HG02973 (cell line): ENCODE results near the gene ENO2.

Source experiments
- ATAC-seq: cut with Tn5 transposase; IDR thresholded peaks from one replicate; pipeline ENCODE4 v1.9.1; 2021; ENCODE audit warnings: moderate library complexity; ENCODE audit not compliant: unreplicated experiment

Gene ENO2

DNA sequence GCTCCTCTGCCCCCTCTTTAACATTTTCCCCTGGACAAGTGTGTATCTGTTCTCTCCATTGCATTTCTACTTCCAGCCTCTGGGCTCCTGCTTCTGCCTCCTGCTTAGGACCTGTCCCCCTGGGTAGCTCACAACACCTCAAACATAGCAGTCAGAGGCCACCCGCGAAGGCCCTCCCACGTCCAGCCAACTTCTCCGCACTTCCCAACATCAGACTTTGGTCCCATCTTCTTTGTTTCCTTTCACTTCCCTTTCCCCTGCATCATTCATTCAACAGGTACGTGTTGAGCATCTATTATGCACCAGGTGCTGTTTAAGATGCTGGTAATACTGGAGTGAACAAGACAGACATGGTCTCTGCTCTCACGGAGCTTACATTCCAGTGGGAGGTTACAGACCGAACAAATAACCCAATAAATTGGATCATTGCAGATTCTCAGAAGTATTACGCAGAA lies 32.6 kb downstream of the ENO2 start:
- ATAC-seq = no peak

DNA sequence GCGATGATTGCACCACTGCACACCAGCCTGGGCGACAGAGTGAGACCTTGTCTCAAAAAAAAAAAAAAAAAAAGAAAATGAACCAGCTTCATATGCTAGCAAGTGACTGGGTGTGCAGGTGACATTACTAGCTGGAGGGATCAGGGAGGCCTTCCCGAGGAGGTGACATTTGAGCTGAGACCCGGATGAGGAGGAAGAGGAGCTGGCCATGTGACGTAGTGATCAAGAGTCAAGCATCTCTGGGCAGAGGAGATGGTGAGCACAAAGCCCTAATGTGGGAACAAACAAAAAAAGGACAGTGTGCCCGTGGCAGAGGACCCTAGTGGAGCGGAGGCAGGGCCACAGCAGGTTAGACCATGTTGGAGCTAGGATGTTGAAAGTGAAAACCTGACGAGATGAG lies 33.2 kb downstream of the ENO2 start:
- ATAC-seq = no peak

DNA sequence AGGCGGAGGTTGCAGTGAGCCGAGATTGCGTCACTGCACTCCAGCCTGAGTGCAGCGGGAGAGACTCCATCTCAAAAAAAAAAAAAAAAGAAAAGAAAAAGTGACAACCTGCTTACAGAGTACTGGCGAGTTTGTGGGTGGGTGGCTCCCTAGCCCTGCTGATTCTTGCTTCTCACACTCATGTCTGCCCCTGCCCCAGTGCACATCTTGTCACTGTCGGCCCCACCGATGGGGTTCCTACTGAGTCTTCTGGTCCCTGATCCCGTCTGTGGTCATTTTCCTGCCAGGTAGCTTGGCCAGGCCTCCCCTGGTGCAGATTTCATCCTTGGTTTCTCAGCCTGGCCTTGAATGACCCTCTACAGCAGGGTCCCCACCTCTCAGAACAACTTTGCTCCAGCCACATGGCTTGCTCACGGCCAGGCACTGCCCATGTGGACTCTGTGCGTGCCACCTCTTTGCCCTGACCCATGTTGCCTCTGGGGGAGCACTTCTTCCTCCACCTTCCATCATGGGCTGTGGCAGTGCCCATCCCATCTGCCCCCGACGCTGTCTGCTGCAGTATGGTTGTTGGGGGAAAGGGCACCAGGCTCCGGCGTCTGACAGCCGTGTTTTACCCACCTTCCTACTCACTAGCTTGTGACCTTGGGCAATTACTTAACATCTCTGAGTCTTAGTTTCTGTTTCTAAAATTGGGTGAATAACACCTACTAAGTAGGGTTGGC lies 34.7 kb downstream of the ENO2 start:
- no peak for ATAC-seq

DNA sequence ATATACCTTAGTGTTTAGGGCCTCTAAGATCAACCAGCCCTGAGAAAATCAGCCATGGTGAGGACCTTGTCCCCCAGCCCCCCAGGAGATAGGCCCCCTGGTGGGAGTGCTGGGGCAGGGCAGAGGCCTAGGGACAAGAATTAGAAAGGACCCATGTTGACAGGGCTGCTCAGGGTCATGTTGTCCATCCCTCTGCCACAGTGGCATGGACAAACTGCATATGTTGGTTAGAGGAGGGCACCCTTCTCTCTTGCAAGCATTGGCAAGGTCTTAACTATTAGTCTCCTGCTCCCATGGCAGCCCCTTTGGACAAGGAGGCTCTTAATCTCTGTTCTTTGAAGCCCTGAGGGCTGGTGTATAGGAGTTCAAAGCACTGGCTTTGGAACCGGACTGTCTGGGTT lies 36.0 kb downstream of the ENO2 start:
- no peak for ATAC-seq

DNA sequence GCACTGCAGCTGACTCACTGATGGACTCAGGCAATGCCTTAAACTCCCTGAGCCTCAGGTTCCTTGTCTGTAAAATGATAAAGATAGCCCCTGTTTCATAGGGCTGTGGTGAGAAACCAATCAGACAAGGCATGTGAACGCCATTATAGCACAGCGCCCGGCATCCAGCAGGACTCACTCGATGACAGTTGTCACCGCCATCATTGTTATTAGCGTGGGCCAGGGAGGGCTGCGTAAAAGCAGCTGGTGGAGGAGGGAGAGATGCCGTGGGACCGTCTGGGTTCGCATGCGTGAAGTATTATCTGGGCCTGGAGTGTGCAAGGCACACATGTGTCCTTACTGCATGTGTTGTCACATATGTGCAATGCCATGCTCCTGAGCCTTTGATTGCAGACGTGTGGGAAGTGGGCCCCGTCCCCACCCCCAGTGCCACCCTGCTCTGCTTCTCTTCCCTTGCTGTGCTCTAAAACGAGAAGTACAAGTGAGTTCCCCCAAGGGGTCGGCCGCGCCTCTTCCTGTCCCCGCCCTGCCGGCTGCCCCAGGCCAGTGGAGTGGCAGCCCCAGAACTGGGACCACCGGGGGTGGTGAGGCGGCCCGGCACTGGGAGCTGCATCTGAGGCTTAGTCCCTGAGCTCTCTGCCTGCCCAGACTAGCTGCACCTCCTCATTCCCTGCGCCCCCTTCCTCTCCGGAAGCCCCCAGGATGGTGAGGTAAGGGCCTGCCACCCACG lies 36.6 kb downstream of the ENO2 start, which contains the start of gene PTPN6:
PTPN6 (plus strand) TSS at position 546 of the 730 bp plus-strand sequence; CDS start at position 703, 157 bp downstream.
- no peak for ATAC-seq

GRCh38 chr12:6951551-6952120 lies 37.3 kb downstream of the ENO2 start:
- no peak for ATAC-seq

DNA sequence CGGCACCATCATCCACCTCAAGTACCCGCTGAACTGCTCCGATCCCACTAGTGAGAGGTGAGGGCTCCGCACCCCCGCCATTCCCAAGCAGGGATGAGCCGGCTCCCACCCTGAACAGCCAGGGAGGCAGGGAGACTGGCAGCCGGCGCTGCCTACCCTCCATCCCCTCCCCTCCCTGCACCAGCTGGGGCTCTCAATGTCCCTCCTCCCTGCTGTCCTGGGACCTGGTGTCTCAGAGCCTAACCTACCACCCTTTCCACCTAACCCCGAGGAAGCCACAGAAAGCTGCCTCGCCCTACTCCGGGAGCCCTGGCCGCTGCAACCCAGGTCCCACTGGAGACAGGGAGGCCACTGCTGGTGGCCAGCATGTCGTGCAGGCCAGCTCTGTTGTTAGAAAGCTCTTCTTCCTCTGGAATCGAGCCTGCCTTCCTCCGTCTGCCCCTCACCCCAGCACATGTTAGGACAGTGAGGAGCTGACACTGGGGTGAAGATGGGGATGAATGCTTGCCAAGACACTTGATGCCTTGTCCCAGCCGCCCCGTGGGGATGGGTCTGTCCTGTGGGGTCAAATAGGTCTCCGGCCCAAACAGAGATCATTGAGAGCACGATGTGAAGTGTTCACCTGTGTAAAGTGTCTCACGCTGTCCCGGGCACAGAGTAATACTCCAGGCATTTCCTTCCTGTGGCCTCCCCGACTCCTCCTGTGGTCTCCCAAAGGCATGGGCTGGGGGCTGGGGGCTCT lies 37.9 kb downstream of the ENO2 start:
- no peak for ATAC-seq

- no peak for ATAC-seq
Observed at GRCh38 chr12:6952863-6953441, 38.6 kb downstream of the ENO2 start.

DNA sequence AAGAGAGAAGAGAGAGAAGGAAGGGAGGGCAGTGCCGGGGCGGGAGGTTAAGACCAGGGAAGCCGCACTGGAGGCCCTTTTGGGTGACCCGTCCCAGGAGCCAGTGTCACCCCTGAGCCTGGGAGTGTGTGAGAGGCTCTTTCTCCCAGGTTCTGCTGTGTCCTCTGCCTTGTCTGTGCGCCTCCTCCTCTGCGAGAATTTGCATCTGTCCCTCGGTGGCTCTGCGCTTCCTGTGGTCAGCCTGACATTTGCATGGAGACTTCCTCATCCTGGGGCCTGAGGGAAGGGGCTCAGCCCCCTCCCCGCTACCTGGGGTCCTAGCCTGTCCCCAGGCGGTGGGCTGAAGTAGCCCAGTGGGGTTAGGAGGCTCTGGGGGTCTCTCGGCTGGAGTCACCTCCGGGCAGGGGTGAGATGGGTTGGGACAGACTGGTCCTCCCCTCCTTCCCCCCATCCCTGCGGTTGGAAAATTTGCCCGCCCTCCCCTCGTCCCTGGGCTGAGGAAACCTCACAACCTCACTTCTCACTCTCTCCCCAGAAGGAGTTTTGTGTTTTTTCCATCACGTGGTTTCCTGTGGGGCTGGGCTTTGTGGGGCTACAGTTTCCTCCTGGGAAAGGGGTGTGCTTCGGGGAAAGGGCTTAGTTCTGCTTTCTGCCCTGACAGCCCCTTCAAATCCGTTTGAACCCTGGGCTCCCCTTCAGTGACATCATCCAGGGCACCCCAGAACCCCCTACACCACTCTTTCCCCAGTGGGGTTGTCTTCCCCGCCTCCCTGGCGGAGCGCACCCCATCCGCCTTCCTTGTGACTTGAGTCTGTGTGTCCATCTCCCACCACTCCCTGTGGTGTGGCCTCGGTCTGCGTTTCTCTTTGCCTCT lies 39.3 kb downstream of the ENO2 start:
- peak; percentile 33 for ATAC-seq

DNA sequence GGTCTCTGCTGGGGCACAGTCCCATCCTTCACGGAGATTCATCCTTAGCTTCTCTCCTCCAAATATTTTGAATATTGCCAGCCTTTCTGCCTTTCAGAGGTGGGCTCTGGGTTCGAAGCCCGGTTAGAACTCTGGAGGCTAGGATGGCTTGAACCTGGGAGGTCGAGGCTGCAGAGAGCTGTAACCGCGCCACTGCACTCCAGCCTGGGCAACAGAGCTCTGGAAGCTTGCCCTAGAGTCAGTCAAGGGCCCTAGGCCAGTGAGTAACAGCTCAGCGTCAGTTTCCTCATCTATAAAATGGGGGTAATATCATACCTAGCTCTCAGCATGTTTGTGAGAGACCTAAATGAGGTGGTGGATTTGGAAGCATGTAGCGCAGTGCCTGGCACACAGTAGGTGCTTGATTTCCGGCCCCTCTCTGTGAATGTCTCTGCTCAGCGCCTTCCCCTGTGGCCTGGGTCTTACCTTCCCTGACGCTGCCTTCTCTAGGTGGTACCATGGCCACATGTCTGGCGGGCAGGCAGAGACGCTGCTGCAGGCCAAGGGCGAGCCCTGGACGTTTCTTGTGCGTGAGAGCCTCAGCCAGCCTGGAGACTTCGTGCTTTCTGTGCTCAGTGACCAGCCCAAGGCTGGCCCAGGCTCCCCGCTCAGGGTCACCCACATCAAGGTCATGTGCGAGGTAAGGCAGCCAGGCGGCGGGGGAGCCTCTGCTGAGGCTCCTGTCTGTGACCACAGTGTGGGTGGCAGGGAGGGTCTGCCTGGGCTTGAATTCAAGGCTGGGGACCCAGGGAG lies 40.1 kb downstream of the ENO2 start:
- no peak for ATAC-seq

DNA sequence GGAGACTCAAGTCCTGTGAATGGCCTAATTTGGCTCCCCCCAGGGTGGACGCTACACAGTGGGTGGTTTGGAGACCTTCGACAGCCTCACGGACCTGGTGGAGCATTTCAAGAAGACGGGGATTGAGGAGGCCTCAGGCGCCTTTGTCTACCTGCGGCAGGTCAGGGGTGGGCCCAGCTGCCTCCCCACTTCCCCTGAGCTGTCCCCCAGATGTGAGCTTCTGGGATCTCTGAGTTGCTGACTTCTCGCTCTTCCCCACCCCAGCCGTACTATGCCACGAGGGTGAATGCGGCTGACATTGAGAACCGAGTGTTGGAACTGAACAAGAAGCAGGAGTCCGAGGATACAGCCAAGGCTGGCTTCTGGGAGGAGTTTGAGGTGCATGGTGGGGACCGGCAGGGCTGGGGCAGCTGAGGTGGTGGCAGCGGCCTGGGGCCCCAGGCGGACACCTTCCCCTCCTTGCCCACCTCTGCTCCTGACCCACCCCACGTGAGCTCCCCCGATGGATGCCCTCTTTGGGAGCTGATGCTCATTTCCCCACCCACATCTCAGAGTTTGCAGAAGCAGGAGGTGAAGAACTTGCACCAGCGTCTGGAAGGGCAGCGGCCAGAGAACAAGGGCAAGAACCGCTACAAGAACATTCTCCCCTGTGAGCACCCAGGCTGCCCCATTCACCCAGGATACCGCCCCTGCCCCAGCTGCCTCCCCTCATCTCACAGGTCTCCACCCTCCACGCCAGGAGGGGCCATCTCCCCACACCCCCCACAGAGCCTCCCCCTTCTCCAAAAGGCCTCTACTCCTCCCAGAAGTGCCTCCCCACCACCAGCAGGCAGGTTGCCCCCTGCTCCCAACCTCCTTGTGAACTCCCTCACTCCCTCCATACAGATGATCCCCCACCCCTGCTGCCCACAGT lies 41.0 kb downstream of the ENO2 start:
- ATAC-seq = no peak

DNA sequence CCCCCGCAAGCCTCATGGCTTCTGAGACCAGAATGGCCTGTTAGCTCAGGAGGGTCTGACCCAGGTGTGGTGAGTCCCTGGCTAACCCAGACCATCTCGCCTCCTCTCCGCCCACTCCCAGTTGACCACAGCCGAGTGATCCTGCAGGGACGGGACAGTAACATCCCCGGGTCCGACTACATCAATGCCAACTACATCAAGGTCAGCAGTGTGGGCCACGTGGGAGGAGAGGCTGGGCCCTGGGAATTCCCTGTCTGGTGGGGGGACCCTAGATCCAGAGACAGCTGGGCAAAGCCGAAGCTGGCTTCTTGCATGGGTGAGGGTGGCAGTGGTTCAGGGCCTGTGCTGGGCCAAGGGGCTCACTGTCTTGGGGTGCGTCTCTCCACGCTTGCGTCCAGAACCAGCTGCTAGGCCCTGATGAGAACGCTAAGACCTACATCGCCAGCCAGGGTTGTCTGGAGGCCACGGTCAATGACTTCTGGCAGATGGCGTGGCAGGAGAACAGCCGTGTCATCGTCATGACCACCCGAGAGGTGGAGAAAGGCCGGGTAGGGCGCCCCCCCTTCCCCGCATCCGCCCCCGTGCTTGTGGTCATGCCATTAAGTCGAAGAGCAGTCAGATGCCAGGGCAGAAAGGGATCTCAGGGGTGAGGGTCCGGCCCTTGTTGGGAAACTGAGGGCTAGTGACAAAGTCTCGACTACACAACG lies 41.8 kb downstream of the ENO2 start:
- ATAC-seq = no peak

- ATAC-seq = no peak
Observed at GRCh38 chr12:6957151-6957701, 42.8 kb downstream of the ENO2 start.

- no peak for ATAC-seq
Observed at GRCh38 chr12:6957741-6958608, 43.6 kb downstream of the ENO2 start.

DNA sequence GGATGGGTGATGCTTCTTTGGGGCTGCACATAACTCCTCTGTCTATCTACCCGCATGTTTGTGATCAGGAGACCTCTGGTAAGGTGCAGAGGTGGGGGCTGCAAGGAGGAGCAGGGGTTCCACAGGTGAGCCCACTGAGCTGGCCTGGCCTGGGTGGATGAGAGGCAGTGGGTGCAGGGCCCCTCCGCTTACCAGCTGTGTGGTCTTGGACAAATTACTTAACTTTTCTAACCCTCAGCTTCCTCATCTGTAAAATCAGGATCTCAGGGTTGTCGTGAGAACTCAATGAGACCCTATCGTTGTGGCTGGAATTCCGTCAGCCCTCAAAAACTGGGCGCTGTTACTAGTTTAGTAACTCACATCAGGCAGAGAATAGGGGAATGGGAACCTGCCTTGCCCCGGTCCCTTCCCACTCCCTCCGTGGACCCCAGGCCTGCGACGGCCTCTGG lies 44.3 kb downstream of the ENO2 start:
- peak; percentile 1 for ATAC-seq
